ENCODE data around the gene CPT1C.

GRCh38 chr19:49676784-49677230, 14.1 kb upstream of the CPT1C start:
- TF ChIP-seq POLR2AphosphoS5 (IDR thresholded peaks at IDR 0.05; ENCODE audit: low read depth, low read length) (no peak), SPI1 (IDR thresholded peaks at IDR 0.05; ENCODE audit: low read depth, low read length) (no peak), POLR2A (IDR thresholded peaks at IDR 0.05; ENCODE audit: low read depth, low read length) (no peak)
